GM23338 (cell line): ENCODE results near the gene PIEZO2.

Experiments used
- CREB1 ChIP-seq: fragments of 250-450 bp; sonication (Bioruptor Pico); IDR thresholded peaks from 2 replicates; pipeline ENCODE4 v1.5.0; 2020; ENCODE audit warnings: low read depth, mild to moderate bottlenecking, moderate library complexity
- EZH2 ChIP-seq: fragments of 200-600 bp; sonication (generic); IDR thresholded peaks from one replicate; pipeline ENCODE4 v1.8.0; 2017; ENCODE audit warnings: antibody characterized with exemption, mild to moderate bottlenecking, low read depth; ENCODE audit not compliant: unreplicated experiment
- EZH2phosphoT487 ChIP-seq: fragments of 200-600 bp; sonication (generic); IDR thresholded peaks from one replicate; pipeline ENCODE4 v1.8.1; 2018; ENCODE audit warnings: antibody characterized with exemption; ENCODE audit not compliant: unreplicated experiment
- JUNB ChIP-seq: IDR thresholded peaks from one replicate; pipeline ENCODE4 v1.6.1; 2016; ENCODE audit warnings: antibody characterized with exemption; ENCODE audit not compliant: unreplicated experiment
- POLR2AphosphoS5 ChIP-seq: IDR thresholded peaks from 2 replicates; pipeline ENCODE4 v1.6.1; 2016; ENCODE audit warnings: antibody characterized with exemption, low read depth
- TF ChIP-seq, protein P1 (sequence below), 2 experiments: fragments of 200-600 bp in 1 of 2; sonication (generic) in 1 of 2; conservative IDR thresholded peaks; 2 replicates each; pipeline versions ENCODE4 v1.5.1 to v1.6.1; 2016 to 2017; ENCODE audit warnings: antibody characterized with exemption in 2 of 2, low read depth in 2 of 2, mild to moderate bottlenecking in 2 of 2, moderate library complexity in 1 of 2
- TF ChIP-seq, protein P2 (sequence below): IDR thresholded peaks from one replicate; pipeline ENCODE4 v1.6.1; 2018; ENCODE audit warnings: antibody characterized with exemption; ENCODE audit not compliant: unreplicated experiment
- TF ChIP-seq, protein P3 (sequence below): fragments of 250-450 bp; sonication (Bioruptor Pico); IDR thresholded peaks from 2 replicates; pipeline ENCODE4 v1.5.0; 2020; ENCODE audit warnings: mild to moderate bottlenecking, moderate library complexity

DNA sequence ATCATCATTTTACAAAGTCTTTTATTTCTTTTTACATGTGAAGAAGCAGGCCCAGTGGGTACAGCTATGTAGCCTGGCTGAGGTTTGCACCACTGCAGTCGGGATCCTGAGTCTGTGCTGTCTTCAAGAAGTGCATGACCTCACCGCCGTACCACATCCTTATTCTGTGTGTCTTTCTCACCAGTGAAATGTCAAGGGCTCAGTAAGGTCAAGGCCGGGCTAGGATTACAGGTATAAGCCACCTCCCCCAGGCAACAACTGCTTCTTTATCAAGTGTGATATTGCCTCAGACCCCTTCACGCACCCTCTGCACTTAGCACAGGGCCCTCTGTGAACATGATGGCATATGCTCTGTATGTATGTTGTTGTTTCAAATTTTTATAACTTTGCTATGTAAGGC lies 76.7 kb downstream of the PIEZO2 start:
- TF ChIP-seq, protein P1, sequence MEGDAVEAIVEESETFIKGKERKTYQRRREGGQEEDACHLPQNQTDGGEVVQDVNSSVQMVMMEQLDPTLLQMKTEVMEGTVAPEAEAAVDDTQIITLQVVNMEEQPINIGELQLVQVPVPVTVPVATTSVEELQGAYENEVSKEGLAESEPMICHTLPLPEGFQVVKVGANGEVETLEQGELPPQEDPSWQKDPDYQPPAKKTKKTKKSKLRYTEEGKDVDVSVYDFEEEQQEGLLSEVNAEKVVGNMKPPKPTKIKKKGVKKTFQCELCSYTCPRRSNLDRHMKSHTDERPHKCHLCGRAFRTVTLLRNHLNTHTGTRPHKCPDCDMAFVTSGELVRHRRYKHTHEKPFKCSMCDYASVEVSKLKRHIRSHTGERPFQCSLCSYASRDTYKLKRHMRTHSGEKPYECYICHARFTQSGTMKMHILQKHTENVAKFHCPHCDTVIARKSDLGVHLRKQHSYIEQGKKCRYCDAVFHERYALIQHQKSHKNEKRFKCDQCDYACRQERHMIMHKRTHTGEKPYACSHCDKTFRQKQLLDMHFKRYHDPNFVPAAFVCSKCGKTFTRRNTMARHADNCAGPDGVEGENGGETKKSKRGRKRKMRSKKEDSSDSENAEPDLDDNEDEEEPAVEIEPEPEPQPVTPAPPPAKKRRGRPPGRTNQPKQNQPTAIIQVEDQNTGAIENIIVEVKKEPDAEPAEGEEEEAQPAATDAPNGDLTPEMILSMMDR (conservative IDR thresholded peaks at IDR 0.05; ENCODE audit: low read depth in 2 of 2): no peak
- no peak for TF ChIP-seq CREB1 (CRISPR knock-in tag)
- TF ChIP-seq EZH2: no peak
- TF ChIP-seq EZH2phosphoT487: no peak
- TF ChIP-seq, protein P2, sequence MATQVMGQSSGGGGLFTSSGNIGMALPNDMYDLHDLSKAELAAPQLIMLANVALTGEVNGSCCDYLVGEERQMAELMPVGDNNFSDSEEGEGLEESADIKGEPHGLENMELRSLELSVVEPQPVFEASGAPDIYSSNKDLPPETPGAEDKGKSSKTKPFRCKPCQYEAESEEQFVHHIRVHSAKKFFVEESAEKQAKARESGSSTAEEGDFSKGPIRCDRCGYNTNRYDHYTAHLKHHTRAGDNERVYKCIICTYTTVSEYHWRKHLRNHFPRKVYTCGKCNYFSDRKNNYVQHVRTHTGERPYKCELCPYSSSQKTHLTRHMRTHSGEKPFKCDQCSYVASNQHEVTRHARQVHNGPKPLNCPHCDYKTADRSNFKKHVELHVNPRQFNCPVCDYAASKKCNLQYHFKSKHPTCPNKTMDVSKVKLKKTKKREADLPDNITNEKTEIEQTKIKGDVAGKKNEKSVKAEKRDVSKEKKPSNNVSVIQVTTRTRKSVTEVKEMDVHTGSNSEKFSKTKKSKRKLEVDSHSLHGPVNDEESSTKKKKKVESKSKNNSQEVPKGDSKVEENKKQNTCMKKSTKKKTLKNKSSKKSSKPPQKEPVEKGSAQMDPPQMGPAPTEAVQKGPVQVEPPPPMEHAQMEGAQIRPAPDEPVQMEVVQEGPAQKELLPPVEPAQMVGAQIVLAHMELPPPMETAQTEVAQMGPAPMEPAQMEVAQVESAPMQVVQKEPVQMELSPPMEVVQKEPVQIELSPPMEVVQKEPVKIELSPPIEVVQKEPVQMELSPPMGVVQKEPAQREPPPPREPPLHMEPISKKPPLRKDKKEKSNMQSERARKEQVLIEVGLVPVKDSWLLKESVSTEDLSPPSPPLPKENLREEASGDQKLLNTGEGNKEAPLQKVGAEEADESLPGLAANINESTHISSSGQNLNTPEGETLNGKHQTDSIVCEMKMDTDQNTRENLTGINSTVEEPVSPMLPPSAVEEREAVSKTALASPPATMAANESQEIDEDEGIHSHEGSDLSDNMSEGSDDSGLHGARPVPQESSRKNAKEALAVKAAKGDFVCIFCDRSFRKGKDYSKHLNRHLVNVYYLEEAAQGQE: no peak
- TF ChIP-seq JUNB: no peak
- TF ChIP-seq POLR2AphosphoS5: no peak
- TF ChIP-seq, protein P3, sequence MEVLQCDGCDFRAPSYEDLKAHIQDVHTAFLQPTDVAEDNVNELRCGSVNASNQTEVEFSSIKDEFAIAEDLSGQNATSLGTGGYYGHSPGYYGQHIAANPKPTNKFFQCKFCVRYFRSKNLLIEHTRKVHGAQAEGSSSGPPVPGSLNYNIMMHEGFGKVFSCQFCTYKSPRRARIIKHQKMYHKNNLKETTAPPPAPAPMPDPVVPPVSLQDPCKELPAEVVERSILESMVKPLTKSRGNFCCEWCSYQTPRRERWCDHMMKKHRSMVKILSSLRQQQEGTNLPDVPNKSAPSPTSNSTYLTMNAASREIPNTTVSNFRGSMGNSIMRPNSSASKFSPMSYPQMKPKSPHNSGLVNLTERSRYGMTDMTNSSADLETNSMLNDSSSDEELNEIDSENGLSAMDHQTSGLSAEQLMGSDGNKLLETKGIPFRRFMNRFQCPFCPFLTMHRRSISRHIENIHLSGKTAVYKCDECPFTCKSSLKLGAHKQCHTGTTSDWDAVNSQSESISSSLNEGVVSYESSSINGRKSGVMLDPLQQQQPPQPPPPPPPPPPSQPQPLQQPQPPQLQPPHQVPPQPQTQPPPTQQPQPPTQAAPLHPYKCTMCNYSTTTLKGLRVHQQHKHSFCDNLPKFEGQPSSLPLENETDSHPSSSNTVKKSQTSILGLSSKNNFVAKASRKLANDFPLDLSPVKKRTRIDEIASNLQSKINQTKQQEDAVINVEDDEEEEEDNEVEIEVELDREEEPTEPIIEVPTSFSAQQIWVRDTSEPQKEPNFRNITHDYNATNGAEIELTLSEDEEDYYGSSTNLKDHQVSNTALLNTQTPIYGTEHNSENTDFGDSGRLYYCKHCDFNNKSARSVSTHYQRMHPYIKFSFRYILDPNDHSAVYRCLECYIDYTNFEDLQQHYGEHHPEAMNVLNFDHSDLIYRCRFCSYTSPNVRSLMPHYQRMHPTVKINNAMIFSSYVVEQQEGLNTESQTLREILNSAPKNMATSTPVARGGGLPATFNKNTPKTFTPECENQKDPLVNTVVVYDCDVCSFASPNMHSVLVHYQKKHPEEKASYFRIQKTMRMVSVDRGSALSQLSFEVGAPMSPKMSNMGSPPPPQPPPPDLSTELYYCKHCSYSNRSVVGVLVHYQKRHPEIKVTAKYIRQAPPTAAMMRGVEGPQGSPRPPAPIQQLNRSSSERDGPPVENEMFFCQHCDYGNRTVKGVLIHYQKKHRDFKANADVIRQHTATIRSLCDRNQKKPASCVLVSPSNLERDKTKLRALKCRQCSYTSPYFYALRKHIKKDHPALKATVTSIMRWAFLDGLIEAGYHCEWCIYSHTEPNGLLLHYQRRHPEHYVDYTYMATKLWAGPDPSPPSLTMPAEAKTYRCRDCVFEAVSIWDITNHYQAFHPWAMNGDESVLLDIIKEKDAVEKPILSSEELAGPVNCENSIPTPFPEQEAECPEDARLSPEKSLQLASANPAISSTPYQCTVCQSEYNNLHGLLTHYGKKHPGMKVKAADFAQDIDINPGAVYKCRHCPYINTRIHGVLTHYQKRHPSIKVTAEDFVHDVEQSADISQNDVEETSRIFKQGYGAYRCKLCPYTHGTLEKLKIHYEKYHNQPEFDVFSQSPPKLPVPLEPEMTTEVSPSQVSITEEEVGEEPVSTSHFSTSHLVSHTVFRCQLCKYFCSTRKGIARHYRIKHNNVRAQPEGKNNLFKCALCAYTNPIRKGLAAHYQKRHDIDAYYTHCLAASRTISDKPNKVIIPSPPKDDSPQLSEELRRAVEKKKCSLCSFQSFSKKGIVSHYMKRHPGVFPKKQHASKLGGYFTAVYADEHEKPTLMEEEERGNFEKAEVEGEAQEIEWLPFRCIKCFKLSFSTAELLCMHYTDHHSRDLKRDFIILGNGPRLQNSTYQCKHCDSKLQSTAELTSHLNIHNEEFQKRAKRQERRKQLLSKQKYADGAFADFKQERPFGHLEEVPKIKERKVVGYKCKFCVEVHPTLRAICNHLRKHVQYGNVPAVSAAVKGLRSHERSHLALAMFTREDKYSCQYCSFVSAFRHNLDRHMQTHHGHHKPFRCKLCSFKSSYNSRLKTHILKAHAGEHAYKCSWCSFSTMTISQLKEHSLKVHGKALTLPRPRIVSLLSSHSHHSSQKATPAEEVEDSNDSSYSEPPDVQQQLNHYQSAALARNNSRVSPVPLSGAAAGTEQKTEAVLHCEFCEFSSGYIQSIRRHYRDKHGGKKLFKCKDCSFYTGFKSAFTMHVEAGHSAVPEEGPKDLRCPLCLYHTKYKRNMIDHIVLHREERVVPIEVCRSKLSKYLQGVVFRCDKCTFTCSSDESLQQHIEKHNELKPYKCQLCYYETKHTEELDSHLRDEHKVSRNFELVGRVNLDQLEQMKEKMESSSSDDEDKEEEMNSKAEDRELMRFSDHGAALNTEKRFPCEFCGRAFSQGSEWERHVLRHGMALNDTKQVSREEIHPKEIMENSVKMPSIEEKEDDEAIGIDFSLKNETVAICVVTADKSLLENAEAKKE (CRISPR knock-in tag): no peak
